Activated CD8-positive, alpha-beta T cell treated with anti-CD3 and anti-CD28 coated beads for 36 hours (primary cell): ENCODE data around the gene POMP. TPM values are rescaled to one million over a fixed set of nuclear protein-coding genes. Genes with fewer than 3 reads are reported as not detected.

Experiments used
- ATAC-seq: fragments of 200-7000 bp; cut with Tn5 transposase; one replicate; pipeline ENCODE4 v1.10.0; 2021; ENCODE audit warnings: mild to moderate bottlenecking, moderate library complexity
- CTCF ChIA-PET: fragments of 350-600 bp; sonication (Branson Sonifier 250); formaldehyde crosslinking; loops from one replicate; lab custom pipeline; 2021; ENCODE audit warnings: antibody characterized with exemption; lab: Charles Lee
- POLR2A ChIA-PET: fragments of 350-600 bp; sonication (Branson Sonifier 250); formaldehyde crosslinking; loops from one replicate; lab custom pipeline; 2021; ENCODE audit warnings: antibody characterized with exemption; lab: Charles Lee
- DNase-seq: peaks from one replicate; pipeline ENCODE4 v3.0.0-alpha.2; 2020
- H3K27ac Mint-ChIP-seq: one replicate; pipeline ENCODE4 v1.8.0; 2021; ENCODE audit warnings: mild to moderate bottlenecking, mixed read lengths
- H3K27me3 Mint-ChIP-seq: one replicate; pipeline ENCODE4 v1.8.0; 2021; ENCODE audit warnings: mixed read lengths
- H3K36me3 Mint-ChIP-seq: one replicate; pipeline ENCODE4 v1.8.0; 2021; ENCODE audit warnings: low read depth, mixed read lengths
- H3K4me1 Mint-ChIP-seq: one replicate; pipeline ENCODE4 v1.8.0; 2021; ENCODE audit warnings: low read depth, mixed read lengths
- H3K4me3 Mint-ChIP-seq: one replicate; pipeline ENCODE4 v1.8.0; 2021; ENCODE audit warnings: mild to moderate bottlenecking, moderate library complexity, mixed read lengths
- H3K9me3 Mint-ChIP-seq: one replicate; pipeline ENCODE4 v1.8.0; 2021; ENCODE audit warnings: mixed read lengths
- intact Hi-C: fragments of 100-400 bp; cut with micrococcal nuclease; formaldehyde crosslinking; loops from one replicate; pipeline ENCODE4 v1.10.0; 2022
- total RNA-seq, 2 experiments: library from RNA; stranded (reverse); gene quantifications; one replicate each; pipeline ENCODE4 v1.2.3, GENCODE V29; 2021
- TF ChIP-seq, protein P1 (sequence below): fragments of 200-600 bp; IDR thresholded peaks from one replicate; pipeline ENCODE4 v1.8.0; 2022; ENCODE audit warnings: antibody characterized with exemption, mild to moderate bottlenecking

POMP gene
- total RNA-seq, 2 experiments from 2014 or later = 106 to 116 TPM

DNA sequence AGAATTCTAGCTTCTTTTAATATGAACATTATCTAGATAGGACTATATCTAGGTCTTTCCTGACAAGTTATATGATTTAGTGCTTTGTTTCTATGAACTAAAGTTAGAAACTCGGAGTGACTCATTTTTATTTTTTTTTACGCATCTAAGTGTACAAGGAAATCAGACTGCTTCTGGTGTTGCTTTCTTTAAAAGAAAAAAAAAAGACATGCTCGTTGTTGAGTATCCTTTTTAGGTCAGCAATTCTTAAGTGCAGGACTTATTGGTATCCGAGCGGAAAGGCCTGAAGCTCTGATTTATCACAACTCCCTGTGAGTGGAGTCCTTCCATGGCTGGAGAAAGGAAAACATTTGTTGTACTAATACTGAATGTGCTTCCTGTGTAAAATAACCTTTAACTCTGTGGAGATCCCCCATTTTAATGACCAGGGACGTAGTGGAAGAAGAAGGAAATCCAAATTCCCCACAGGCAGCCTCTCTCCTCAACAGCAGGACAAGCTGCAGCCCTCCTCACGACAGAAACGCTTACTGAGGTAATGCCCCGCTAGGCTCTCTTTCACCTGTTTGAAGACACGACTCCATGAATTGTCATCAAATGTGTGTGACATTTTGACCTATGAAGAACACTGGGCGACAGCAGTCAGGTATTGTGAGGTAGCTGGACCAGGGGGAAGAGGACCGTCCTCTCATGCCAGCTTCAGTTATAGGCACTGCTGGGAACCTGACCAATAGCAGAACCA is 17.9 kb upstream of the POMP start:
- no peaks in the 10 kb centered on the region for H3K9me3 Mint-ChIP-seq
- peaks cover 16% of the 10 kb centered on the region for H3K4me1 Mint-ChIP-seq
- CTCF ChIA-PET = interaction anchor here (0.8 to 1.4 kb wide), 2 partner anchors 15 to 156 kb away, joined by 3 read pairs; no protein-coding TSS in a partner anchor
- DNase-seq (no peak), ATAC-seq (no peak)
- intact Hi-C loops = no loop called here
- no peak overlapping the region for H3K4me3 Mint-ChIP-seq
- no peaks in the 10 kb centered on the region for H3K36me3 Mint-ChIP-seq
- H3K27me3 Mint-ChIP-seq = peaks cover 2% of the 10 kb centered on the region
- POLR2A ChIA-PET = interaction anchor here (1.1 to 1.9 kb wide), 3 partner anchors 9 to 18 kb away, joined by 4 to 7 read pairs (median 4); partner anchors contain the start of gene POMP
- TF ChIP-seq, protein P1, sequence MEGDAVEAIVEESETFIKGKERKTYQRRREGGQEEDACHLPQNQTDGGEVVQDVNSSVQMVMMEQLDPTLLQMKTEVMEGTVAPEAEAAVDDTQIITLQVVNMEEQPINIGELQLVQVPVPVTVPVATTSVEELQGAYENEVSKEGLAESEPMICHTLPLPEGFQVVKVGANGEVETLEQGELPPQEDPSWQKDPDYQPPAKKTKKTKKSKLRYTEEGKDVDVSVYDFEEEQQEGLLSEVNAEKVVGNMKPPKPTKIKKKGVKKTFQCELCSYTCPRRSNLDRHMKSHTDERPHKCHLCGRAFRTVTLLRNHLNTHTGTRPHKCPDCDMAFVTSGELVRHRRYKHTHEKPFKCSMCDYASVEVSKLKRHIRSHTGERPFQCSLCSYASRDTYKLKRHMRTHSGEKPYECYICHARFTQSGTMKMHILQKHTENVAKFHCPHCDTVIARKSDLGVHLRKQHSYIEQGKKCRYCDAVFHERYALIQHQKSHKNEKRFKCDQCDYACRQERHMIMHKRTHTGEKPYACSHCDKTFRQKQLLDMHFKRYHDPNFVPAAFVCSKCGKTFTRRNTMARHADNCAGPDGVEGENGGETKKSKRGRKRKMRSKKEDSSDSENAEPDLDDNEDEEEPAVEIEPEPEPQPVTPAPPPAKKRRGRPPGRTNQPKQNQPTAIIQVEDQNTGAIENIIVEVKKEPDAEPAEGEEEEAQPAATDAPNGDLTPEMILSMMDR = no peak
- no peak overlapping the region for H3K27ac Mint-ChIP-seq

DNA sequence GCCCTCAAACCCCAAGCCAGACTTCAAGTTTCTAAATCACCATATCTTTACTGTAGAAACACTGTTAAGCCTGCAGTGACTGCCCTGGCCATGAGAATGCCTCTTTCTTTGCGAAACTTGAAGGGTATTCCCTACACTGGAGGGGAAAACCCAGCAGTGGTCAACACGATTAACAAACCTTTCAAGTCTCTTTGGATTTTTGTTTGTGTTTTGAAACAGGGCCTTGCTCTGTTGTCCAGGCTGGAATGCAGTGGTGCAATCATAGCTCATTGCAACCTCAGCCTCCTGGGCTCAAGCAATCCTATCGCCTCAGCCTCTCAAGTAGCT is 17.4 kb upstream of the POMP start:
- ATAC-seq (no peak), DNase-seq (no peak)
- intact Hi-C loops = no loop called here
- Mint-ChIP-seq H3K27ac (no peak overlapping the region), H3K27me3 (peaks cover under 1% of the 10 kb centered on the region), H3K9me3 (no peaks in the 10 kb centered on the region), H3K36me3 (no peaks in the 10 kb centered on the region), H3K4me3 (no peak overlapping the region), H3K4me1 (peaks cover 14% of the 10 kb centered on the region)
- POLR2A ChIA-PET = interaction anchor here (1.1 to 1.9 kb wide), 2 partner anchors 11 to 17 kb away, joined by 4 to 7 read pairs; partner anchors contain the start of gene POMP
- CTCF ChIA-PET = interaction anchor here (1.4 kb wide), 1 partner anchor 155 kb away, joined by 3 read pairs; no protein-coding TSS in a partner anchor
- TF ChIP-seq, protein P1 = no peak

DNA sequence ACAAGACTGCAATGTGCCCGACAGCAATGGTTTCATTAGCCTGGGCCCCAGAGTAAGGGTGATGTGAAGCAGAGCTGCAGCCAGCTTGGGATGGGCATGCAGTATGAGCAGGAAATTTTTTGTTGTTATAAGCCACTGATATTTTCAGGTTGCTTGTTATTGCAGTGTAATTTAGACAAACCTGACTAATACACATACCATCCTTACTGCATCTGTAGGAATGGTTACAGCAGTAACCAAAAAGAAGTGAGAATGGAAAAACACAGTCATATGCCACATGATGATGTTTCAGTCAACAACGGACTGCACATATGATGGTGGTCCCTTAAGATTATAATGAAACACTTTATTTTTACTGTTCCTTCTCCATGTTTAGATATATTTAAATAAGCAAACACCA is 8.6 kb upstream of the POMP start:
- no peak overlapping the region for H3K4me3 Mint-ChIP-seq
- DNase-seq = peak; percentile 9
- ChIA-PET CTCF (no interaction called here), POLR2A (interaction anchor here (1.0 to 1.3 kb wide), 2 partner anchors 8 to 10 kb away, joined by 3 to 4 read pairs; partner anchors contain the start of gene POMP)
- intact Hi-C loops = no loop called here
- TF ChIP-seq, protein P1 = no peak
- ATAC-seq = peak; percentile 80
- no peaks in the 10 kb centered on the region for H3K9me3 Mint-ChIP-seq
- H3K4me1 Mint-ChIP-seq = peaks cover 44% of the 10 kb centered on the region
- no peaks in the 10 kb centered on the region for H3K27me3 Mint-ChIP-seq
- peak overlapping the region; percentile 72 for H3K27ac Mint-ChIP-seq
- peaks cover 17% of the 10 kb centered on the region for H3K36me3 Mint-ChIP-seq

DNA sequence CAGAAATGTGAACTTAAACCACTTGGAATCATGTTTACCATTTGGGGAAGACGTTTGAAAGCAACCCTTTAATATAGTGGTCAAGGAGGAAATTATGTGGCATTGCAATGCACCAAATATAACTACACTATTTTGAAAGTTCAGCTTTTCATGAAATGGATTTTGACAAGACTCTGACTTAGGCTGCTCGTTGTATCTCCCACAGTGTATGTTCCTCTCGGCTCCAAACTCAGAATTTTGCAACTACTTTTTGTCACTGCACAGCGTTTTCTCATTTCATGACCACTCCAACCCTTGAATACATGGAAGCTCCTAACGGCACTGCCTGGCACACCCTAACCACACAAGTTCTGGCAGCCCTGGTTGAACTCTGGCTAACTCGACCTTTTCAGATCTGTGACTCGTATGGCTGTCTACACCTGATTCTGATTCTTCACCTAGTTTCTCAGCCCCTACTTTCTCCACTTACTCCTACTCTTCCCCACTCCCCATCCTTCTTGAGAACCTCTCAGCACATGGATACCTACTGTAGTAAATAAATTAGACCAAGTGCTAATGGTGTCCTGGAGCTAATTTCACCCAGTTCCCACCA is 7.0 kb upstream of the POMP start:
- peaks cover 22% of the 10 kb centered on the region for H3K36me3 Mint-ChIP-seq
- peaks cover 58% of the 10 kb centered on the region for H3K4me1 Mint-ChIP-seq
- no peak overlapping the region for H3K4me3 Mint-ChIP-seq
- no peaks in the 10 kb centered on the region for H3K9me3 Mint-ChIP-seq
- CTCF ChIA-PET = no interaction called here
- no peak for DNase-seq
- H3K27me3 Mint-ChIP-seq = no peaks in the 10 kb centered on the region
- intact Hi-C loops = no loop called here
- POLR2A ChIA-PET = no interaction called here
- ATAC-seq = peak; percentile 28
- TF ChIP-seq, protein P1 = no peak
- no peak overlapping the region for H3K27ac Mint-ChIP-seq

DNA sequence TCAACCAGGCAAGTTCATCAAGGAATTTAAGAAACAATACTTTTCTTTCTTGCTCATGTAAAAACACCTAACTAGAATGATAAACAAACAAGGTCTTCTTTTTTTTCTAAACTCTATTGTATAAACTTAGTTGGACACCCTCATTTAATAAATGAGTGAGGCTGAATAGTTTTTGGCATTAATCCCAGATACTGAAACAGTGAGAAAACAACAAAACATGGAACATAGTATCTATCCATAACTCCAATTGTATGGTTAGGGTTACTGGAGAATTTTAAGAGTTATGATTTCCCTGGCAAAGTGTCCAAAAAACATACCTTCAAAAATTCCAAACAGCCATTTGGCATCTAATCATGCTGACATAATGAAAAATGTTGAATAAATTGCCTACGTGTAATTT is 5.8 kb upstream of the POMP start:
- DNase-seq = no peak
- peaks cover 62% of the 10 kb centered on the region for H3K4me1 Mint-ChIP-seq
- peaks cover 28% of the 10 kb centered on the region for H3K36me3 Mint-ChIP-seq
- H3K27me3 Mint-ChIP-seq = no peaks in the 10 kb centered on the region
- no peak overlapping the region for H3K4me3 Mint-ChIP-seq
- no peak overlapping the region for H3K27ac Mint-ChIP-seq
- ChIA-PET CTCF (no interaction called here), POLR2A (interaction anchor here (0.7 to 1.6 kb wide), 2 partner anchors 12 to 307 kb away, joined by 3 to 4 read pairs; no protein-coding TSS in a partner anchor)
- H3K9me3 Mint-ChIP-seq = no peaks in the 10 kb centered on the region
- TF ChIP-seq, protein P1 = no peak
- intact Hi-C loops = no loop called here
- no peak for ATAC-seq
